GM06990 (cell line): ENCODE results near the gene METTL3.

ENCODE experiments used
- DNase-seq: peaks from one replicate; pipeline ENCODE4 v3.0.0-alpha.2; 2011; ENCODE audit not compliant: insufficient read length; ENCODE audit errors: extremely low read depth
- H3K27me3 ChIP-seq: replicated peaks from 2 replicates; pipeline ENCODE4 v1.6.0; 2011; ENCODE audit warnings: low read length; ENCODE audit not compliant: control insufficient read depth, insufficient read depth
- H3K36me3 ChIP-seq: 2 replicates; pipeline ENCODE4 v1.5.1; 2011; ENCODE audit warnings: low read length; ENCODE audit not compliant: control insufficient read depth, insufficient read depth
- H3K4me3 ChIP-seq: replicated peaks from 2 replicates; pipeline ENCODE4 v1.5.1; 2011; ENCODE audit warnings: low read depth, mild to moderate bottlenecking, control low read depth, low read length
- CTCF ChIP-seq: IDR thresholded peaks from 2 replicates; pipeline ENCODE4 v1.5.1; 2011; ENCODE audit warnings: low read length, control low read depth, mild to moderate bottlenecking, inconsistent platforms; ENCODE audit not compliant: insufficient read depth, poor library complexity, severe bottlenecking

METTL3 gene

GRCh38 chr14:21536418-21537089 is 25.4 kb upstream of the METTL3 start:
- H3K4me3 ChIP-seq: no peak overlapping the region

GRCh38 chr14:21535545-21536417 is 24.6 kb upstream of the METTL3 start:
- TF ChIP-seq CTCF: no peak
- Histone ChIP-seq H3K36me3 (no peaks in the 10 kb centered on the region), H3K27me3 (peaks cover 5% of the 10 kb centered on the region), H3K4me3 (no peak overlapping the region)
- no peak for DNase-seq

More at GRCh38 chr14:21536418-21537089, 25.4 kb upstream of the METTL3 start:
- Histone ChIP-seq H3K36me3 (no peaks in the 10 kb centered on the region), H3K27me3 (peaks cover 5% of the 10 kb centered on the region)
- DNase-seq: no peak
- TF ChIP-seq CTCF: no peak

GRCh38 chr14:21534576-21534975 is 23.4 kb upstream of the METTL3 start:
- no peak overlapping the region for H3K4me3 ChIP-seq
- no peak for DNase-seq

GRCh38 chr14:21533294-21533693 is 22.2 kb upstream of the METTL3 start:
- H3K27me3 ChIP-seq: peaks cover 5% of the 10 kb centered on the region
- no peak overlapping the region for H3K4me3 ChIP-seq
- no peak for DNase-seq
- no peak for TF ChIP-seq CTCF
- no peaks in the 10 kb centered on the region for H3K36me3 ChIP-seq

More at GRCh38 chr14:21534576-21534975, 23.4 kb upstream of the METTL3 start:
- H3K36me3 ChIP-seq: no peaks in the 10 kb centered on the region
- peaks cover 5% of the 10 kb centered on the region for H3K27me3 ChIP-seq
- no peak for TF ChIP-seq CTCF

- no peaks in the 10 kb centered on the region for H3K36me3 ChIP-seq
- H3K27me3 ChIP-seq: no peaks in the 10 kb centered on the region
- no peak for DNase-seq
- H3K4me3 ChIP-seq: no peak overlapping the region
- no peak for TF ChIP-seq CTCF
These were observed 18.4 kb upstream of the METTL3 start for GRCh38 chr14:21529515-21529914.
